ENCODE measurements around the gene KCNC3.

KCNC3 gene

DNA sequence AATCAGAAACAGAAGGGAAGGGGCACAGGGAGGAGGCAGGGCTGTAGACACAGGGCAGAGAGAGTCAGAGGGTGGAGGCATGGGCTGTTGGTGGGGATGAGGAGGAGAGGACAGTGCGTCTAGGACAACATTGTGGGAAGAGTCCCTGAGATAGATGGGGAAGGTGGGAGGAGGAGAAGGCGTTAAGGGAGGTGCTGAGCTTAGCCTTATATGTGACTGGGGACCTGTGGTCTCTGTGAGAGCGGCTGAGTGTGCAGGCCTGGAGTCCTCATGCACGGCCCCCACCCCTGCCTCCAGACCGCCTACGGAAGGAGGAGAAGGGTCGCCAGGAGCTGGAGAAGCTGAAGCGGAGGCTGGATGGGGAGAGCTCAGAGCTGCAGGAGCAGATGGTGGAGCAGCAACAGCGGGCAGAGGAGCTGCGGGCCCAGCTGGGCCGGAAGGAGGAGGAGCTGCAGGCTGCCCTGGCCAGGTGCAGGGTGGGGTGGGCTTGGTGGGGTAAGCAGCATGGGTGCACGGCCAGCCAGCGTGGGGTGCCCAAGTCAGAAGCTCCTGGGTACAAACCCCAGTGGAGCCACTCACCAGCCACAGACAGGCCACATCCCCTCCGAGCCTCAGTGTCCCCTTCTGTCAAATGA, 56.8 kb downstream of the KCNC3 start:
- no peak for DNase-seq

DNA sequence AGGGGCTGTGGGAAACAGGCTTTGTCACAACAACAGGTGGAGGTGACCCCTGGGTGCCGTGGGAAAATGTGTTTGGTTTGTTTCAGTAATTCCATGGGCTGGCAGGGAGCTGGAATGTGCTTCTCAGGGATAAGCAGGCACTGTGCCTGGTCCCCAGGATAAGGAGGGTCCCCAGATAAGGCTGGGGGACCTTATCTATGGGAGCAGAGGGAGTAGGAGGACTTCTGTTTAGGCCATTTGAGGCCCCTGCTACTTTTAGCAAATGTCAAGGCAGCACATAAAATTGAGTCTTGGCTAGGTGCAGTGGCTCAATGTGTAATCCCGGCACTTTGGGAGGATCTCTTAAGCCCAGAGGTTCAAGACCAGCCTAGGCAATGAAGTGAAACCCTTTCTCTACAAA, 59.5 kb downstream of the KCNC3 start:
- DNase-seq, result no peak

DNA sequence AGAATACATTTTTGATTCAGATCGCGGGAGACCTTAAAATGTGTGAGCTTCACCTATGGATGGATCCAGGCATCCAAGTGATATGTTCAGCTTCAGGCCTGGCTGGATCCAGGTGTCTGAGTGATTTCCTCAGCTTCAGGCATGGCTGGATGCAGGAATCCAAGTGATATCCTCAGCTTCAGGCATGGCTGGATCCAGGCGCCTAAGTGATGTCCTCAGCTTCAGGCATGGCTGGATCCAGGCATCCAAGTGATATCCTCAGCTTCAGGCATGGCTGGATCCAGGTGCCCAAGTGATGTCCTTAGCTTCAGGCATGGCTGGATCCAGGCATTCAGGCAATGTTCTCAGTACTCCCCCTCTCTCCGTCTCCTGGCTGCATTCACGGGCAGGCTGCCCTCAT, 60.7 kb downstream of the KCNC3 start:
- DNase-seq, result no peak

DNA sequence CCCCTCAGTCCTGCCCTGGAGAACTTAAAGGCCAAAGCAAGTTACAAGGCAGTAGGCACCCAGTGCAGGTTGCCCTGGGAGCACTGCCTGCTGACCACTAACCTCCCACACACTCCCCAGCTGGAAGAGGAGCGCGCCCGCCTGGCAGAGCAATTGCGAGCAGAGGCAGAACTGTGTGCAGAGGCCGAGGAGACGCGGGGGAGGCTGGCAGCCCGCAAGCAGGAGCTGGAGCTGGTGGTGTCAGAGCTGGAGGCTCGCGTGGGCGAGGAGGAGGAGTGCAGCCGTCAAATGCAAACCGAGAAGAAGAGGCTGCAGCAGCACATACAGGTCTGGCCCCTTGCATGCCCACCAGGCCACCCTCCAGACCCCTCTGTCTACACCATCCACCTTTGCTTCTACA, 61.1 kb downstream of the KCNC3 start:
- no peak for DNase-seq

DNA sequence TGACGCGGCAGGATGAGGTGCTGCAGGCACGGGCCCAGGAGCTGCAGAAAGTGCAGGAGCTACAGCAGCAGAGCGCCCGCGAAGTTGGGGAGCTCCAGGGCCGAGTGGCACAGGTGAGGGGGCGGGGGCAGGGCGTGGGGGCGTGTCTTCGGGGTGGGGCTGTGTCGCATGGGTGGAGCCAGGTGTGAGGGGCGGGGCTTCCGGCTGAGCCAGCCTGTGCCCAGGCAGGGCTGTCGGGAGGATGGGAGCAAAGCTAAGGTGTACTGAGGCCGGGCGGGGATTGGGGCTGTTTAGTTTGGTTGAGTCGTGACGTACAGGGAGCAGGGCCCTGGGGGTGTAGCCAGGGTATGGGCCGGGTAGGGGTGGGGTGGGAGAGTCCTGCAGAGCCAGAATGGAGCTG, 62.3 kb downstream of the KCNC3 start:
- no peak for DNase-seq

DNA sequence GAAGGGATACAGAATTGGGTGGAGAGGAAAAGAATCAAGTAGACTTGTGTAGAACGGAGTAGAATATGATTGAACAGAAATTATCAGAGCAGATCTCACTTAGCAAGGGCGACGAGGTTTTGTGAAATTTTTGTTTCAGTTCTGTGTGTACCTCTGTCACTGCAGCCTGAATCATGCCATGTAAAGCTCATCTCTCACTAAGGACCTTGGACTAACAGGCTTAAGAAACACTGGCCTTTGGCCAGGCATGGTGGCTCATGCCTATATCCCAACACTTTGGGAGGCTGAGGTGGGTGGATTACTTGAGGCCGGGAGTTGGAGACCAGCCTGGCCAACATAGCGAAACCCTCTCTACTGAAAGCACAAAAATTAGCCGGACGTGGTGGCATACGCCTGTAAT, 63.1 kb downstream of the KCNC3 start:
- no peak for DNase-seq

DNA sequence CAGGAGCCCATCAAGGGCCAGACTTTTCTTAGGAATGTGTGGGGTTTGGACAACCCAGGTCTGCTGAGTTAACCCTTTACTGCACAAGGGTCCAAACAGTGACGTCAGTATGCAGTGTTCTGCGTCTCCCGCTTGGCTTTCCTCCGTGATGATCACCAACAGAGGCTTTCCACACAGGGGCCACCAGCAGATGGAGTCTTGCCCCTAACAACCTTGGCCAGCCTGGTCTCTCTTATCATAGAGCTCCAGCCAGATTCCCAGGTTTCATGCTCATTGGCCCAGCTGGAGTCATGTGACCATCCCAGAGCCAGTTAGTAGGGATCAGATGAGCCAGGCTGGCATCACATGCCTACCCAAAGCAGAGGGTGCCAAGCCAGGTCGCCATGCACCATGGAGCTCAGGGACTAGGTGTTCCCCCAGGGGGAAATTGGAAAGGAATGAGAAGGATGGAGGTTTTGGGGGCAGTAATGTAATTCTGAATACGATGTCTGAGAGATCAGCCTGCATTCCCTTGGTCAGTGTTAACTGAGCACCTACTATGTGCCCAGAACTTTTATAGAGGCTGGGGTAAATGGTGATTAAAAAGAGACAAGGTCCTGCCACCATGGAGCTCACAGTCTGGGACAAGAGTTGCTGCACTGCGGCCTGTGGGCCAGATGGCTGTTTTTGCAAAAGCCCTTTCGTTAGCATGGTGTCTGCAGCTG, 64.5 kb downstream of the KCNC3 start:
- no peak for DNase-seq

DNA sequence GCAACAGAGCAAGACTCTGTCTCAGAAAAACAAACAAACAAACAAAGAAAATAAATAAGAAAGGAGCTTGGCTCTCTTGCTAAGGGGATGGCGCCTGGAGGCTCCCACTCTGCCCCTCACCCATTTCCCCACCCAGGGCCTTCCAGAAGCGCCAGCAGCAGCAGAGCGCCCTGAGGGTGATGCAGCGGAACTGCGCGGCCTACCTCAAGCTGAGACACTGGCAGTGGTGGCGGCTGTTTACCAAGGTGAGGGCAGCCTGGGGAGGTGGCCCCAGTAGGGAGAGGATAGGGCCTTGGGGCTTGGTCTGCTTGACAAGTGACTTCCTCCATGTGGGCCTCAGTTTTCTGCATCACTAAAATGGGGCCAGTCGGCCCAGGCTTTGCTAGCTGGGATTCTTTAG, 66.0 kb downstream of the KCNC3 start:
- DNase-seq, result no peak
